ENCODE data around the gene RFTN1.

Gene RFTN1

GRCh38 chr3:16364963-16365362 lies 148.5 kb downstream of the RFTN1 start:
- no peak for DNase-seq (ENCODE audit: low read depth, low spot score)
- no peak overlapping the region for H3K4me3 ChIP-seq (ENCODE audit: low read depth, low read length)
- ChIA-PET CTCF (interaction anchor here (1.3 to 1.7 kb wide), 2 partner anchors 11 to 40 kb away, joined by 4 to 9 read pairs; no protein-coding TSS in a partner anchor), POLR2A (no interaction called here)
- TF ChIP-seq, protein P1, sequence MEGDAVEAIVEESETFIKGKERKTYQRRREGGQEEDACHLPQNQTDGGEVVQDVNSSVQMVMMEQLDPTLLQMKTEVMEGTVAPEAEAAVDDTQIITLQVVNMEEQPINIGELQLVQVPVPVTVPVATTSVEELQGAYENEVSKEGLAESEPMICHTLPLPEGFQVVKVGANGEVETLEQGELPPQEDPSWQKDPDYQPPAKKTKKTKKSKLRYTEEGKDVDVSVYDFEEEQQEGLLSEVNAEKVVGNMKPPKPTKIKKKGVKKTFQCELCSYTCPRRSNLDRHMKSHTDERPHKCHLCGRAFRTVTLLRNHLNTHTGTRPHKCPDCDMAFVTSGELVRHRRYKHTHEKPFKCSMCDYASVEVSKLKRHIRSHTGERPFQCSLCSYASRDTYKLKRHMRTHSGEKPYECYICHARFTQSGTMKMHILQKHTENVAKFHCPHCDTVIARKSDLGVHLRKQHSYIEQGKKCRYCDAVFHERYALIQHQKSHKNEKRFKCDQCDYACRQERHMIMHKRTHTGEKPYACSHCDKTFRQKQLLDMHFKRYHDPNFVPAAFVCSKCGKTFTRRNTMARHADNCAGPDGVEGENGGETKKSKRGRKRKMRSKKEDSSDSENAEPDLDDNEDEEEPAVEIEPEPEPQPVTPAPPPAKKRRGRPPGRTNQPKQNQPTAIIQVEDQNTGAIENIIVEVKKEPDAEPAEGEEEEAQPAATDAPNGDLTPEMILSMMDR (IDR thresholded peaks at IDR 0.05; ENCODE audit: insufficient read depth, low read length, missing control alignments): no peak

GRCh38 chr3:16364323-16364722 lies 149.2 kb downstream of the RFTN1 start:
- no peak overlapping the region for H3K4me3 ChIP-seq (ENCODE audit: low read depth, low read length)
- DNase-seq (ENCODE audit: low read depth, low spot score): no peak
- CTCF ChIA-PET: interaction anchor here (1.3 to 1.7 kb wide), 2 partner anchors 11 to 41 kb away, joined by 4 to 9 read pairs; no protein-coding TSS in a partner anchor
- TF ChIP-seq, protein P1 (IDR thresholded peaks at IDR 0.05; ENCODE audit: insufficient read depth, low read length, missing control alignments): no peak
- POLR2A ChIA-PET: no interaction called here

GRCh38 chr3:16363636-16364035 lies 149.9 kb downstream of the RFTN1 start:
- ChIA-PET CTCF (interaction anchor here (1.2 to 1.7 kb wide), 3 partner anchors 9 to 42 kb away, joined by 3 to 9 read pairs (median 4); no protein-coding TSS in a partner anchor), POLR2A (no interaction called here)
- TF ChIP-seq, protein P1 (IDR thresholded peaks at IDR 0.05; ENCODE audit: insufficient read depth, low read length, missing control alignments): no peak
- H3K4me3 ChIP-seq (ENCODE audit: low read depth, low read length): no peak overlapping the region
- no peak for DNase-seq (ENCODE audit: low read depth, low spot score)

- POLR2A ChIA-PET: no interaction called here
- no peak for DNase-seq (ENCODE audit: low read depth, low spot score)
- no peak overlapping the region for H3K4me3 ChIP-seq (ENCODE audit: low read depth, low read length)
- CTCF ChIA-PET: interaction anchor here (1.2 kb wide), 1 partner anchor 8 kb away, joined by 3 read pairs; no protein-coding TSS in a partner anchor
- TF ChIP-seq, protein P1 (IDR thresholded peaks at IDR 0.05; ENCODE audit: insufficient read depth, low read length, missing control alignments): no peak
Observed at GRCh38 chr3:16362770-16363169, 150.7 kb downstream of the RFTN1 start.

GRCh38 chr3:16361087-16361486 lies 152.4 kb downstream of the RFTN1 start:
- DNase-seq (ENCODE audit: low read depth, low spot score): no peak
- H3K4me3 ChIP-seq (ENCODE audit: low read depth, low read length): no peak overlapping the region
- POLR2A ChIA-PET: interaction anchor here (0.6 kb wide), 1 partner anchor 684 kb away, joined by 3 read pairs; no protein-coding TSS in a partner anchor
- TF ChIP-seq, protein P1 (IDR thresholded peaks at IDR 0.05; ENCODE audit: insufficient read depth, low read length, missing control alignments): no peak
- CTCF ChIA-PET: no interaction called here

DNA sequence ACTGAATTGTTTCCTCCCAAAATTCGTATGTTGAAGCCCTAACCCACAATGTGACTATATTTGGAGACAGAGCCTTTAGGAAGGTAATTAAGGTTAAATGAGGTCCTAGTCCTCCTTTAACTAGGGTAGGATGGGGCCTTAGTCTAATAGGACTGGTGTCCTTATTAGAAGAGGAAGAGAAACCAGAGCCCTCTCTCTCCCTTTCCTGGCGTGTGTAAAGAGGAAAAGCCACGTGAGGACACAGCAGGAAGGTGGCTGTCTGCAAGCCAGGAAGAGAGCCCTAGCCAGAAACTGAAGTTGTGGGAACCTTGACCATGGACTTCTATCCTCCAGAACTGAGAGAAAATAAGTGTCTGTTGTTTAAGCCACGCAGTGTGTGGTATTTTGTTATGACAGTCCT lies 154.2 kb downstream of the RFTN1 start:
- TF ChIP-seq, protein P1 (IDR thresholded peaks at IDR 0.05; ENCODE audit: insufficient read depth, low read length, missing control alignments): no peak
- ChIA-PET CTCF (no interaction called here), POLR2A (no interaction called here)
- DNase-seq (ENCODE audit: low read depth, low spot score): no peak
- no peak overlapping the region for H3K4me3 ChIP-seq (ENCODE audit: low read depth, low read length)

Data from AG04449 (cell line).